PC-3 (cell line): ENCODE data around the gene MACROD2. TPM values are rescaled to one million over a fixed set of nuclear protein-coding genes. Genes with fewer than 3 reads are reported as not detected.
A peak's percentile ranks its signal among the peaks of the same experiment; 100 is the strongest.

Experiments used
- ATAC-seq: fragments of 200-7000 bp; cut with Tn5 transposase; 2 replicates; pipeline ENCODE4 v1.9.1; 2020; ENCODE audit warnings: mild to moderate bottlenecking, moderate library complexity
- BruUV-seq: library from RNA; stranded (reverse); fragments of 400-500 nt; replicated peaks from 2 replicates; lab custom pipeline; 2021; lab: Mats Ljungman, UMichigan
- CTCF ChIA-PET: fragments of 300-600 bp; sonication (Branson Sonifier 250); formaldehyde crosslinking; loops from one replicate; lab custom pipeline; 2022; ENCODE audit warnings: antibody characterized with exemption; lab: Charles Lee
- POLR2A ChIA-PET: fragments of 300-600 bp; sonication (Branson Sonifier 250); formaldehyde crosslinking; loops from one replicate; lab custom pipeline; 2022; ENCODE audit warnings: antibody characterized with exemption; ENCODE audit not compliant: unreplicated experiment; lab: Charles Lee
- DNase-seq: peaks from one replicate; pipeline ENCODE4 v3.0.0-alpha.2; 2015
- H2AFZ ChIP-seq: fragments of 300-600 bp; sonication (generic); 2 replicates; pipeline ENCODE4 v1.6.0; 2016; ENCODE audit warnings: antibody characterized with exemption, low read length
- H3F3A ChIP-seq: fragments of 300-600 bp; sonication (generic); one replicate; pipeline ENCODE4 v1.6.0; 2017; ENCODE audit warnings: antibody characterized with exemption, low read length, control low read depth, mild to moderate bottlenecking; ENCODE audit not compliant: unreplicated experiment
- H3K27ac ChIP-seq: fragments of 300-600 bp; sonication (generic); 2 replicates; pipeline ENCODE4 v1.5.1; 2016; ENCODE audit warnings: mild to moderate bottlenecking, low read length
- H3K27me3 ChIP-seq: fragments of 300-600 bp; sonication (generic); 2 replicates; pipeline ENCODE4 v1.6.1; 2016; ENCODE audit warnings: low read length, mixed read lengths
- H3K36me3 ChIP-seq: fragments of 300-600 bp; sonication (generic); 2 replicates; pipeline ENCODE4 v1.6.1; 2016; ENCODE audit warnings: low read depth, mixed run types, low read length, mixed read lengths
- H3K4me1 ChIP-seq: fragments of 300-600 bp; sonication (generic); 2 replicates; pipeline ENCODE4 v1.5.1; 2016; ENCODE audit warnings: low read length; ENCODE audit not compliant: insufficient read depth
- H3K4me2 ChIP-seq: fragments of 300-600 bp; sonication (generic); 2 replicates; pipeline ENCODE4 v1.6.0; 2016; ENCODE audit warnings: low read length
- H3K4me3 ChIP-seq: fragments of 300-600 bp; sonication (generic); 2 replicates; pipeline ENCODE4 v1.5.1; 2016; ENCODE audit warnings: mild to moderate bottlenecking, low read length, mixed read lengths
- H3K79me2 ChIP-seq: fragments of 300-600 bp; sonication (generic); 2 replicates; pipeline ENCODE4 v1.6.1; 2017; ENCODE audit warnings: low read length, mixed read lengths
- H3K9ac ChIP-seq: fragments of 300-600 bp; sonication (generic); 2 replicates; pipeline ENCODE4 v1.6.0; 2016; ENCODE audit warnings: mild to moderate bottlenecking, low read length
- H3K9me2 ChIP-seq: fragments of 300-600 bp; sonication (generic); replicated peaks from 2 replicates; pipeline ENCODE4 v1.6.1; 2016; ENCODE audit warnings: mixed run types, low read length, mixed read lengths
- H3K9me3 ChIP-seq: fragments of 300-600 bp; sonication (generic); 2 replicates; pipeline ENCODE4 v1.6.1; 2016; ENCODE audit warnings: low read length, mixed read lengths
- H4K20me1 ChIP-seq: fragments of 300-600 bp; sonication (generic); 2 replicates; pipeline ENCODE4 v1.6.1; 2016; ENCODE audit warnings: low read length, mixed read lengths
- EZH2 ChIP-seq: fragments of 300-600 bp; sonication (generic); IDR thresholded peaks from one replicate; pipeline ENCODE4 v1.6.1; 2017; ENCODE audit warnings: antibody characterized with exemption, mild to moderate bottlenecking, low read length; ENCODE audit not compliant: unreplicated experiment
- EZH2phosphoT487 ChIP-seq: fragments of 300-600 bp; sonication (generic); IDR thresholded peaks from 2 replicates; pipeline ENCODE4 v1.6.1; 2018; ENCODE audit warnings: mild to moderate bottlenecking, antibody characterized with exemption, low read length, borderline replicate concordance
- intact Hi-C: fragments of 100-400 bp; cut with micrococcal nuclease; formaldehyde crosslinking; loops from 2 replicates; pipeline ENCODE4 v1.9.0; 2023
- total RNA-seq: library from RNA; depleted of rRNA; stranded (reverse); fragments of >200 nt; gene quantifications from 2 replicates; pipeline ENCODE4 v1.2.3, GENCODE V29; 2014
- TF ChIP-seq, protein P1 (sequence below): fragments of 300-600 bp; sonication (generic); conservative IDR thresholded peaks from 2 replicates; pipeline ENCODE4 v1.5.1; 2017; ENCODE audit warnings: antibody characterized with exemption, low read depth, mild to moderate bottlenecking, low read length

The MACROD2 gene
- total RNA-seq, 1 experiment from 2014 or later, result 3.1 TPM

DNA sequence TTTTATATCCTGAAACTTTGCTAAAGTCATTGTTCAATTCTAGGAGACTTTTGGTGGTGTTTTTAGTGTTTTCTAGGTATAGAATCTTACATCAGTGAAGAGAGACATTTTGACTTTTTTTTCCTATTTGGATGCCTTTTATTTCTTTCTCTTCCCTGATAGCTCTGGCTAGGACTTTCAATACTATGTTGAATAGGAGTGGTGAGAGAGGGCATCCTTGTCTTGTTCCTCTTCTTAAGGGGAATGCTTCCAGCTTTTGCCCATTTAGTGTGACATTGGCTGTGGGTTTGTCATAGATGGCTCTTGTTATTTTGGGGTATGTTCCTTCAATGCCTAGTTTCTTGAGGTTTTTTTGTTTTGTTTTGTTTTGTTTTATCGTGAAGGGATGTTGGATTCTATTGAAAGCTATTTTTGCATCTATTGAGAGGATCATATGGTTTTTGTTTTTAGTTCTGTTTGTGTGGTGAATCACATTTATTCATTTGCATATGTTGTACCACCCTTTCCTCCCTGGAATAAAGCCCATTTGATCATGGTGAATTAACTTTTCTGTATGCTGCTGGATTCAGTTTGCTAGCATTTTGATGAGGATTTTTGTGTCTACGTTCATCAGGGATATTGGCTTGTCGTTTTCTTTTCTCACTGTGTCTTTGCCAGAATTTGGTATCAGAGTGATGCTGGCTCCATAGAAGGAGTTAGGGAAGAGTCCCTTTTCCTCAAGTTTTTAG lies 882.1 kb downstream of the MACROD2 start:
- Histone ChIP-seq H3K4me3 (no peak overlapping the region), H3K4me1 (peaks cover 30% of the 10 kb centered on the region), H3K27ac (peak overlapping the region; percentile 93), H3K4me2 (no peak overlapping the region), H3K9ac (peak overlapping the region; percentile 7; the same call in 1 of the 2 replicates), H3F3A (peaks cover 4% of the 10 kb centered on the region), H3K27me3 (no peaks in the 10 kb centered on the region), H4K20me1 (no peaks in the 10 kb centered on the region), H2AFZ (no peak overlapping the region), H3K79me2 (no peaks in the 10 kb centered on the region), H3K9me3 (no peaks in the 10 kb centered on the region), H3K9me2 (no peaks in the 10 kb centered on the region), H3K36me3 (peaks cover 4% of the 10 kb centered on the region; the same call in 1 of the 2 replicates)
- intact Hi-C loops, result loop anchor here (2.0 to 5.0 kb wide), 5 partner anchors 45 to 541 kb away; partner anchors contain the start of gene FLRT3
- no peak for ATAC-seq
- no peak for DNase-seq
- BruUV-seq, result no TSS peak
- ChIA-PET POLR2A (no interaction called here), CTCF (interaction anchor here (0.6 kb wide), 1 partner anchor 590 kb away, joined by 4 read pairs; no protein-coding TSS in a partner anchor)
- TF ChIP-seq EZH2phosphoT487 (no peak), EZH2 (no peak)
- TF ChIP-seq, protein P1, sequence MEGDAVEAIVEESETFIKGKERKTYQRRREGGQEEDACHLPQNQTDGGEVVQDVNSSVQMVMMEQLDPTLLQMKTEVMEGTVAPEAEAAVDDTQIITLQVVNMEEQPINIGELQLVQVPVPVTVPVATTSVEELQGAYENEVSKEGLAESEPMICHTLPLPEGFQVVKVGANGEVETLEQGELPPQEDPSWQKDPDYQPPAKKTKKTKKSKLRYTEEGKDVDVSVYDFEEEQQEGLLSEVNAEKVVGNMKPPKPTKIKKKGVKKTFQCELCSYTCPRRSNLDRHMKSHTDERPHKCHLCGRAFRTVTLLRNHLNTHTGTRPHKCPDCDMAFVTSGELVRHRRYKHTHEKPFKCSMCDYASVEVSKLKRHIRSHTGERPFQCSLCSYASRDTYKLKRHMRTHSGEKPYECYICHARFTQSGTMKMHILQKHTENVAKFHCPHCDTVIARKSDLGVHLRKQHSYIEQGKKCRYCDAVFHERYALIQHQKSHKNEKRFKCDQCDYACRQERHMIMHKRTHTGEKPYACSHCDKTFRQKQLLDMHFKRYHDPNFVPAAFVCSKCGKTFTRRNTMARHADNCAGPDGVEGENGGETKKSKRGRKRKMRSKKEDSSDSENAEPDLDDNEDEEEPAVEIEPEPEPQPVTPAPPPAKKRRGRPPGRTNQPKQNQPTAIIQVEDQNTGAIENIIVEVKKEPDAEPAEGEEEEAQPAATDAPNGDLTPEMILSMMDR, result no peak

DNA sequence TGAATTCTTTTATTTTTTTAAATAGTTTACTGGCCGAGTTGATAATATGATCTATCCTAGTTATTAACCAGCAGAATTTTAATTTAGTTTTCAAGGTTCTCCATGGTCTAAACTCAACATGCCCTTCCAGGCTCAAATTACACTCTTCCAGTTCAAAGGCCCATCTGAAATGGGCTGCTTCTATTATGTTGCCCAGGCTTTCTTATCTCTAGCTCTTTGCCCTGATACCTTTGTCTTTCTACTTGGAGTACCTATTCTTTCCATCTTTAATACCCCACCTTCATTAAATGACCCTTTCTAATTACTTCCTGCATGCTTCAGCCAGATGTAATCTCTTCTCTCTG lies 883.3 kb downstream of the MACROD2 start:
- ATAC-seq (no peak; the same call in 1 of the 2 replicates), DNase-seq (no peak)
- H3K9me2 ChIP-seq, result no peaks in the 10 kb centered on the region
- POLR2A ChIA-PET, result no interaction called here
- no peak overlapping the region for H2AFZ ChIP-seq
- CTCF ChIA-PET, result interaction anchor here (1.0 kb wide), 1 partner anchor 541 kb away, joined by 6 read pairs; the partner anchor contains the start of gene FLRT3
- peaks cover 4% of the 10 kb centered on the region for H3F3A ChIP-seq
- intact Hi-C loops, result loop anchor here (1.0 to 5.0 kb wide), 7 partner anchors 33 to 542 kb away; partner anchors contain the start of gene FLRT3
- peaks cover 40% of the 10 kb centered on the region for H3K4me1 ChIP-seq
- H3K36me3 ChIP-seq, result peaks cover 4% of the 10 kb centered on the region; the same call in 1 of the 2 replicates
- no peaks in the 10 kb centered on the region for H3K79me2 ChIP-seq
- no peaks in the 10 kb centered on the region for H4K20me1 ChIP-seq
- peak overlapping the region; percentile 61 for H3K4me2 ChIP-seq
- H3K4me3 ChIP-seq, result peak overlapping the region; percentile 2; the same call in 1 of the 2 replicates
- peak overlapping the region; percentile 93 for H3K27ac ChIP-seq
- no peak for TF ChIP-seq EZH2phosphoT487
- H3K27me3 ChIP-seq, result no peaks in the 10 kb centered on the region
- H3K9ac ChIP-seq, result peak overlapping the region; percentile 56
- H3K9me3 ChIP-seq, result no peaks in the 10 kb centered on the region
- no TSS peak for BruUV-seq

DNA sequence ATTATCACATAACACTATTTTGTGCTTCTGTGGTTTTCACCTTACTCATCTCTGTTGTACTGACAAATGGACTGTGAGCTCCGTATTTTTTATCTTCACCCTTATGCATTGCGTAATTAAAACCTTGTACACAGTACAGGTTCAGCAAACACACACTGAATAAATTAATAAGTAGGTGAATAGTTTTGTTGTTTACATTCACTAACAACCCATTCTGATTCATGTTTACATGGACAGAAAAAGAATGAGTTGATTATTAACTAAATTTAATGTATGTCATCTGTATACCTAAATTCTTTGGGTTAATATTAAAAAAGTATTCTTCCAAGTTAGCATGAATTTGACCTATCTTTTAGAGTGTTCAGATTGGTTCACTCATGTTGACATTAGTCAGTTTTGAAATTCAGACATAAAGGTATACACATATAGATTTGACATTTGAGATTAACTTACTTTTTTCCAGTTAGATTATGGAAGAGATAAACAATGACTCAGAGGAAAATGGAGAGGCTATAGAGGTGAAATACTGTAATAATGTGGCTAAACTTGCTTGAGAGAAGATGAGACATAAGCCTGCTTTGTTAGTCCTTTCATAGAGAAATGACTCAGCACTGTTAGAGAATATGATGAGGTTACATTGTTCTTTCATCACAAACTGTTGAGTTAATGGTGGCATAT lies 883.8 kb downstream of the MACROD2 start:
- no peaks in the 10 kb centered on the region for H3K27me3 ChIP-seq
- POLR2A ChIA-PET, result interaction anchor here (0.6 kb wide), 1 partner anchor 41 kb away, joined by 4 read pairs; no protein-coding TSS in a partner anchor
- no peak overlapping the region for H2AFZ ChIP-seq
- peak overlapping the region; percentile 56 for H3K9ac ChIP-seq
- H4K20me1 ChIP-seq, result no peaks in the 10 kb centered on the region
- peak overlapping the region; percentile 93 for H3K27ac ChIP-seq
- ATAC-seq (peak; percentile 95), DNase-seq (peak; percentile 98)
- no peaks in the 10 kb centered on the region for H3K9me3 ChIP-seq
- H3F3A ChIP-seq, result peaks cover 4% of the 10 kb centered on the region
- CTCF ChIA-PET, result interaction anchor here (1.0 kb wide), 1 partner anchor 541 kb away, joined by 6 read pairs; the partner anchor contains the start of gene FLRT3
- no peaks in the 10 kb centered on the region for H3K79me2 ChIP-seq
- peak overlapping the region; percentile 61 for H3K4me2 ChIP-seq
- intact Hi-C loops, result loop anchor here (1.0 to 5.0 kb wide), 7 partner anchors 34 to 542 kb away; partner anchors contain the start of gene FLRT3
- peaks cover 4% of the 10 kb centered on the region; the same call in 1 of the 2 replicates for H3K36me3 ChIP-seq
- no TSS peak for BruUV-seq
- H3K9me2 ChIP-seq, result no peaks in the 10 kb centered on the region
- peak overlapping the region; percentile 2; the same call in 1 of the 2 replicates for H3K4me3 ChIP-seq
- peaks cover 42% of the 10 kb centered on the region for H3K4me1 ChIP-seq
- TF ChIP-seq EZH2phosphoT487 (no peak), EZH2 (no peak)
- TF ChIP-seq, protein P1, result no peak
